ENCODE data around the gene SPEM2.

DNA sequence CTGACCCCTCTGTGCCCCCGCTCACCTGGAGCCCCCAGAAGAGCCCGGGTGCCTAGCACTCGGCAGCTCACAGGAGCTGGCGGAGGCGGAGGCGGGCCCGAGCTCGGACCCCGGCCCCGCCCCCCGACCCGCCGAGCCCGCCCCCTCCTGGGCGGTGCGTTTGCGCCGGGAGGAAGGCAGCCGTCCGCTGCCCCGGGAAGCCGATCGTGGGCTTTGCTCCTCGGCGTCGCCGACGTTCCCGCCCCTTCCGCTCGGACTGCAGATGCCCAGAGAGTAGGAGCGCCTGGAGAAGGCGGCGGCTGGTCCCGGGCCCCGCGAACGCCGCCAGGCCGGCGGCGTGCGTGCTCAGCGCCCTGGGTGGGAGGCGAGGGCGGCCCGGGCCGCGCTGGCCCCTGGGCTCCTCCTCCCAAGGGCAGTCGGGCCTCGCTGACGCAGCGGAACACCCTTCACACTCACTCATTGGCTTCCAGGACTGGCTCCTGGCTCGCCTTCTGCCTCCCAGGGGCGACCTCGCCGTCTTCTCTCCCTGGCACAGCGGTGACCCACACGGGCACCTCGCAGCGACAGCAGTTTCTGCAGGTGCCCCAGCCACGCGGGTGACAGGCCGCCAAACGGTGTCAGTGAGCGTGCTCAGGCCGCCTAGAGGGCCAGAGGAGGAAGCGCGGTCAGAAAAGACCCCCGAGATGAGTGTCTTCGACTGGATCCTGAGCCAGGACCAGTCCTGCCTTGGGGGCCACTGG is 30.8 kb upstream of the SPEM2 start, which contains the start of gene PLSCR3:
- TF ChIP-seq CTCF (IDR thresholded peaks at IDR 0.05) (peak; percentile 39), NFIC (IDR thresholded peaks at IDR 0.05; ENCODE audit: borderline replicate concordance) (no peak), FOXM1 (IDR thresholded peaks at IDR 0.05; ENCODE audit: low read depth) (no peak), RFX5 (IDR thresholded peaks at IDR 0.05; ENCODE audit: low read length) (0 out of 2 replicates have a peak, but pooled peaks have one; percentile 8), GATA2 (CRISPR knock-in tag; IDR thresholded peaks at IDR 0.05) (no peak), EP300 (IDR thresholded peaks at IDR 0.05; ENCODE audit: borderline replicate concordance in 1 of 2, low read depth in 1 of 2, low read length in 1 of 2) (no peak), POLR2AphosphoS5 (IDR thresholded peaks at IDR 0.05; ENCODE audit: low read depth, low read length) (peak; percentile 85), TCF12 (IDR thresholded peaks at IDR 0.05) (no peak), YY1 (IDR thresholded peaks at IDR 0.05; ENCODE audit: low read depth) (no peak)
